Erythroblast (primary cell): ENCODE results near the gene SPTBN1.

Experiments used
- GATA1 ChIP-seq: IDR thresholded peaks from 2 replicates; pipeline ENCODE4 v1.6.1; 2011; ENCODE audit warnings: low read depth, mild to moderate bottlenecking, control low read depth, low read length, moderate library complexity
- POLR2A ChIP-seq: IDR thresholded peaks from 2 replicates; pipeline ENCODE4 v1.6.1; 2011; ENCODE audit warnings: mild to moderate bottlenecking, low read length

GRCh38 chr2:54646170-54646927, 190.2 kb downstream of the SPTBN1 start:
- no peak for TF ChIP-seq POLR2A
- no peak for TF ChIP-seq GATA1
